VCaP (cell line): ENCODE measurements around the gene JAG2.

ENCODE experiments used
- H3K27ac ChIP-seq: fragments of 450-650 bp; 2 replicates; pipeline ENCODE4 v1.5.1; 2017
- TF ChIP-seq, protein P1 (sequence below): fragments of 450-650 bp; conservative IDR thresholded peaks from 2 replicates; pipeline ENCODE4 v1.5.1; 2017; ENCODE audit warnings: mild to moderate bottlenecking, moderate library complexity

The JAG2 gene

DNA sequence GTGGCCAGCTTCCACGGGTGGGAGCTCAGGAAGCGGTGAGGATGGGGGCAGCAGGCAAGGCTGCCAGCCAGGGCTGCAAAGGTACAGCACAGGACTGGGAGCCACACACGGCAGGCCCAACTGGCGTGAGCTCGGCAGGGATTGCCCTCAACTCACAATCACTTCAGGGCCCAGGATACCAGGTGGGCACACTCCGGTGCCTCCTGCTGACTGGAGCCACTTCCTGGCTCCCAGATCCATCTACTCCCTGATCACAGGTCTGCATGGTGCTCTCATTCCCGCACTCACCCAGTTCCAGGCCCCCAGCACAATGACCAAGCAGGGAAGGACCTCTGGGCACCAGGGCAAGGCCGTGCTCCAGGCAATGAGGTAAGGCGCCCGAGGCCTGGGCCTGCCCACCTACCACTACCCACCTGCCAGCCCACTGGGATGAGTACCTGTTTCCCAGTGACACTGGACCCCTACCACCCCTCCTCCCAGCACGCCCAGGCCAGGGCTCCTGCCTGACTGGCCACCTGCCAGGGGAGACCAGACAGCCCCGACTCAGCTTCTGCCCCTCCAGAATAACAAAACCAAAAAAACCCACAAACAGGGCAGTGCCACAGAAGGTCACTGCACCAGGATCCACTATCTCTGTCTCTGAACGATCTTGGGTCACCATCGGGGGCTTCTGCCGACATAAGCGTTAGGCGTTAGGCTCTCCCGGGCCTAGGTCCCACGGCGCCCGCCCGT lies 1.8 kb downstream of the JAG2 start:
- peak overlapping the region; percentile 76 for H3K27ac ChIP-seq

GRCh38 chr14:105165761-105166485 lies 2.7 kb downstream of the JAG2 start:
- TF ChIP-seq, protein P1, sequence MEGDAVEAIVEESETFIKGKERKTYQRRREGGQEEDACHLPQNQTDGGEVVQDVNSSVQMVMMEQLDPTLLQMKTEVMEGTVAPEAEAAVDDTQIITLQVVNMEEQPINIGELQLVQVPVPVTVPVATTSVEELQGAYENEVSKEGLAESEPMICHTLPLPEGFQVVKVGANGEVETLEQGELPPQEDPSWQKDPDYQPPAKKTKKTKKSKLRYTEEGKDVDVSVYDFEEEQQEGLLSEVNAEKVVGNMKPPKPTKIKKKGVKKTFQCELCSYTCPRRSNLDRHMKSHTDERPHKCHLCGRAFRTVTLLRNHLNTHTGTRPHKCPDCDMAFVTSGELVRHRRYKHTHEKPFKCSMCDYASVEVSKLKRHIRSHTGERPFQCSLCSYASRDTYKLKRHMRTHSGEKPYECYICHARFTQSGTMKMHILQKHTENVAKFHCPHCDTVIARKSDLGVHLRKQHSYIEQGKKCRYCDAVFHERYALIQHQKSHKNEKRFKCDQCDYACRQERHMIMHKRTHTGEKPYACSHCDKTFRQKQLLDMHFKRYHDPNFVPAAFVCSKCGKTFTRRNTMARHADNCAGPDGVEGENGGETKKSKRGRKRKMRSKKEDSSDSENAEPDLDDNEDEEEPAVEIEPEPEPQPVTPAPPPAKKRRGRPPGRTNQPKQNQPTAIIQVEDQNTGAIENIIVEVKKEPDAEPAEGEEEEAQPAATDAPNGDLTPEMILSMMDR: no peak

More for the DNA sequence above, 1.8 kb downstream of the JAG2 start:
- TF ChIP-seq, protein P1: no peak

DNA sequence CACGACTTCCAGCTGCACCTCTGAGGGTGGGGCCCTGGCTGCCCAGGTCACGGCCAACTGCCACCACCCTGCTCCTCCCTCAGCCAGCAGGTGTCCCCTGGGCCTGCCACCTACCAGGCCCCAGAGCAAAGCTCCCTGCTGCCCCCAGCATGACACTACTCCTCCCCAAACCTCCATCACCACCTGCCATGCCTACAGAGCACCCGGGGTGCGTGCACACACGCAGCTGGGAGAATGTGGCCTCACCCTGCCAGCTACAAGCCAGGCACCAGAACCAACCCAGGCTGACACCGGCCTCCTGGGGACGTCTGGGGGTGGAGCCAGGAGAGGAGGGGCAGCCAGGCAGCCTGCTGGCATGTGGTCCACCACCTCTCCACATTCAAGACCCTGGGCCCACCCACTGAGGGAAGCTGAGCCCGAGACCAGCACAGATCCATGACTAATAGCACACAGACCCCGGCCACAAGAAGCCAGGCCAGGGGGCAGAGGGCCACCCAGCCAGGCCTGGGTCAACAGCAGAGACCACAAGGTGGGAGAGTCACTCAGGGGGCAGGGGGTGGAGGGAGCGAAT lies 3.4 kb downstream of the JAG2 start:
- H3K27ac ChIP-seq: peak overlapping the region; percentile 76

More at GRCh38 chr14:105165761-105166485, 2.7 kb downstream of the JAG2 start:
- peak overlapping the region; percentile 76 for H3K27ac ChIP-seq

GRCh38 chr14:105163040-105163742 lies 5.4 kb downstream of the JAG2 start:
- H3K27ac ChIP-seq: peak overlapping the region; percentile 4; the same call in 1 of the 2 replicates
- TF ChIP-seq, protein P1: no peak

More for the DNA sequence above, 3.4 kb downstream of the JAG2 start:
- TF ChIP-seq, protein P1: no peak

GRCh38 chr14:105162669-105162979 lies 6.0 kb downstream of the JAG2 start:
- TF ChIP-seq, protein P1: no peak
- no peak overlapping the region for H3K27ac ChIP-seq

- TF ChIP-seq, protein P1: no peak
- H3K27ac ChIP-seq: no peak overlapping the region
Measured at GRCh38 chr14:105161964-105162668, 6.5 kb downstream of the JAG2 start.
